Measurements from ENCODE around the gene USP30.

The USP30 gene

DNA sequence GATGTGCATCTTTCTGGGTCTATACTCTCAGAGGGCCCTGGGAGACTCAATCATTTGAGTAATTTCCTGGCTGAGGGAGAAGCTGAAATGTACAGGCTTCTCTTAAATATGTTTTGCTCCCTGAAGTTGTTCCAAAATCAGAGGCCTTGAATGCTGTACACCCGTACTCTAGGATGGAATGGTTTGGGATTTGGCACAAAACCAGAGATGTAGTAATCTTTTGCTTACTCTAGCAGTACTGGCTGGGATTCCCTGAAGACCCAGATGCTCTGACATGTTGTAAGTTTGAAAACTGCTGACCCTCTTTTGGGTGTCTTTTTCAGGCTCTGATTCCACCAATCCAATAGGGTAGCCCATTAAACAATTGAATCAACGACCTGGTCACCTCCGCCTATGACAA is 74.4 kb downstream of the USP30 start:
- H3K27ac ChIP-seq: no peak overlapping the region
- no peak for TF ChIP-seq CTCF (conservative IDR thresholded peaks at IDR 0.05; ENCODE audit: low read depth)
- ChIA-PET POLR2A (ENCODE audit: low non-redundant PET) (no interaction called here), CTCF (no interaction called here)
- no peak for DNase-seq (ENCODE audit: low spot score)

- DNase-seq (ENCODE audit: low spot score): no peak
- POLR2A ChIA-PET (ENCODE audit: low non-redundant PET): interaction anchor here (0.7 kb wide), 1 partner anchor 18 kb away, joined by 6 read pairs; no protein-coding TSS in a partner anchor
- no peak for TF ChIP-seq CTCF (conservative IDR thresholded peaks at IDR 0.05; ENCODE audit: low read depth)
- H3K27ac ChIP-seq: no peak overlapping the region
- CTCF ChIA-PET: interaction anchor here (0.6 to 0.7 kb wide), 4 partner anchors 16 to 352 kb away, joined by 3 to 5 read pairs (median 4); no protein-coding TSS in a partner anchor
Measured at GRCh38 chr12:109127533-109128242, 75.3 kb downstream of the USP30 start.

- TF ChIP-seq CTCF (conservative IDR thresholded peaks at IDR 0.05; ENCODE audit: low read depth): no peak
- no peak for DNase-seq (ENCODE audit: low spot score)
- no peak overlapping the region for H3K27ac ChIP-seq
- POLR2A ChIA-PET (ENCODE audit: low non-redundant PET): no interaction called here
- CTCF ChIA-PET: interaction anchor here (0.6 kb wide), 1 partner anchor 462 kb away, joined by 4 read pairs; no protein-coding TSS in a partner anchor
Measured at GRCh38 chr12:109130297-109131153, 78.1 kb downstream of the USP30 start.

DNA sequence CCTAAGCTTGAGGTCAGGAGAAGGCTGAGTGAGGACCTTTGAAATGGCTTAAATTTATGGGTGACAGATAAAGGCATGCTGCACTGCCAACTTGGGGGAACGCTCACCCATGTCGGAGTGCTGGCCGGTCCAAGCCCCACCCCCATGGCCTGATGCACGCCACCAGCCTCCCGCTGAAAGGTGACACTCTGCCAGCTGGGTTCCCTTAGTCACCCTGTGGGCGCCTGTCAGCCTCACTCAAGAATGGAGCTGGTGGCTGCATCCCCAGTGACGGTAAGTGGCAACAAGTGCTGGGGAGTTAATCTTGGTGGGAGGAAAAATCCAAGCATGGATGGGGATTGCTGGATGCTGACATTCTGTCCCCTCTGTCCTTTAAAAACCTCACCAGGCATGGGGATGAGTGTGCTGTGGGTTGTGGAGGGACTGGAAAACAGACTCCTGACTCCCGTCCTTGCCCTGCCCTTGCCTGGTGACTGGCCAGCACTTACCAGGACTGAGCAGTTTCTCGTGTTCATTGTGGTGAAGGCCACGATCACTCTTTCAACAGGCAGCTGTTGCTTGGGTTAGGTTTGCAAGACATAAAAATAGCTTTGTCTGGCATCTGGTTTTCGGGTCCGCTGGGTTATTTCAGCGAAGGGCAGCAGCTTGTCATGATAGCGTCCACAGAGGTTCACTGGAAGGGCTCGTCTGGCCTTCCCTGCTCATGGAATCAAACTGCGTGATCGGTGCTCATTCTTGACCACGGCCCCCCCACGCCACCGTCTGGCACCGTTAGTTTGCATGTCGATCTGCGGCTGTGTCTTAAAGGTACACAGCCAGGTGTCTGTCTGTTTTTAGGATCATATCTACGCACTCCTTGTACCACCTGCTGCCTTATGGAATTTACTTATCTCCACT is 79.0 kb downstream of the USP30 start:
- no peak for TF ChIP-seq CTCF (conservative IDR thresholded peaks at IDR 0.05; ENCODE audit: low read depth)
- ChIA-PET CTCF (interaction anchor here (0.6 to 0.9 kb wide), 2 partner anchors 285 to 463 kb away, joined by 3 to 4 read pairs; no protein-coding TSS in a partner anchor), POLR2A (ENCODE audit: low non-redundant PET) (interaction anchor here (0.6 kb wide), 1 partner anchor 9 kb away, joined by 3 read pairs; no protein-coding TSS in a partner anchor)
- no peak for DNase-seq (ENCODE audit: low spot score)
- H3K27ac ChIP-seq: no peak overlapping the region

DNA sequence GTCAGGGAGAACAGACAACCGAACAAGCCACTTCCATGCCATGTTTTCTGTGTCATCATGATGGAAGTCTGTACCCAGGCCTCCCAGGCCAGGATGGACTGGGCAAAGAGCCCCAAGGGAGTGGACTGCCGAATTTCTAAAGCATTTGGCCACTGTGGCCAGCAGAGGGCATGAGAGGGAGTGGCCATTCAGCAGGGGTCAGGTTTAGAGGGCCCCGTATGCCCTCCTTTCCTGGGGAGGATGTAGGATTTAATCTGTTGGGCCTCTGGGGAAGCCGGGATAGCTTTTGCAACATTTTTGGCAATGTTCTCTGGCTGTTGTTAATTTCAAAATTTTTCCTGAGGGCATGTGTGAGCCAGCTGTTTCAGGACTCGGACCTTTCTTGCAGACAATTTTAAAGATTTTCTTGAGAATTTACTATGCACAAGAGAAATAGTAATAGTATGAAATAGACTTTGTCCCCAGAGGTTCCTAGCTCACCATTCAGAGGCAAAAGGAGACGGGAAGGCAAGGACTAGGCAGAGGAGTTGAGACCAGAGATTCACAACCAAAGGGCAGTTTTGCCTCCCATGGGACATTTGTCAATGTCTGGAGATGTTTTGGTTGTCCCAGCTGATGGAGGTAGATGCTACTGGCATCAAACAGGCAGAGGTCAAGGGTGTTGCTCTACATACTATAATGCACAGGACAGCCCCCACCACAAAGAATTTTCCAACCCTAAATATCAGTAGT is 82.0 kb downstream of the USP30 start:
- peak; percentile 50 for TF ChIP-seq CTCF (conservative IDR thresholded peaks at IDR 0.05; ENCODE audit: low read depth)
- CTCF ChIA-PET: interaction anchor here (0.7 to 1.3 kb wide), 5 partner anchors 20 to 251 kb away, joined by 3 read pairs; no protein-coding TSS in a partner anchor
- POLR2A ChIA-PET (ENCODE audit: low non-redundant PET): no interaction called here
- H3K27ac ChIP-seq: no peak overlapping the region
- peak; percentile 48 for DNase-seq (ENCODE audit: low spot score)

Data from RWPE1 (cell line).